Lung microvascular endothelial cell (primary cell): ENCODE results near the gene ITGAL. TPM values are rescaled to one million over a fixed set of nuclear protein-coding genes. Genes with fewer than 3 reads are reported as not detected.
"Not testable (repeated sequence)": the region's sequence is repeated elsewhere in the genome, so short reads cannot be mapped to it uniquely, and the experiment has no call there.

Experiments used
- DNase-seq, 2 donors: peaks; one replicate each; pipeline versions ENCODE4 v3.0.0 to v3.0.0-alpha.2; 2010; ENCODE audit warnings: low read depth in 2 of 2
- total RNA-seq: library from RNA; depleted of rRNA; stranded (reverse); fragments of >200 nt; gene quantifications from 2 replicates; pipeline ENCODE4 v1.2.1, GENCODE V29; 2014

The ITGAL gene
- total RNA-seq, 1 donor from 2014 or later: not detected

GRCh38 chr16:30526137-30526822, 53.7 kb downstream of the ITGAL start, which contains the start of gene ZNF768:
TSS of gene ZNF768 (minus strand) at chr16:30526566. CDS start at chr16:30526413, 153 bp downstream.
- DNase-seq: peak; percentile 16 to 30

GRCh38 chr16:30526823-30527634, 54.5 kb downstream of the ITGAL start:
- DNase-seq: peak; percentile 97 to 98

GRCh38 chr16:30527635-30528178, 55.2 kb downstream of the ITGAL start:
- no peak for DNase-seq

DNA sequence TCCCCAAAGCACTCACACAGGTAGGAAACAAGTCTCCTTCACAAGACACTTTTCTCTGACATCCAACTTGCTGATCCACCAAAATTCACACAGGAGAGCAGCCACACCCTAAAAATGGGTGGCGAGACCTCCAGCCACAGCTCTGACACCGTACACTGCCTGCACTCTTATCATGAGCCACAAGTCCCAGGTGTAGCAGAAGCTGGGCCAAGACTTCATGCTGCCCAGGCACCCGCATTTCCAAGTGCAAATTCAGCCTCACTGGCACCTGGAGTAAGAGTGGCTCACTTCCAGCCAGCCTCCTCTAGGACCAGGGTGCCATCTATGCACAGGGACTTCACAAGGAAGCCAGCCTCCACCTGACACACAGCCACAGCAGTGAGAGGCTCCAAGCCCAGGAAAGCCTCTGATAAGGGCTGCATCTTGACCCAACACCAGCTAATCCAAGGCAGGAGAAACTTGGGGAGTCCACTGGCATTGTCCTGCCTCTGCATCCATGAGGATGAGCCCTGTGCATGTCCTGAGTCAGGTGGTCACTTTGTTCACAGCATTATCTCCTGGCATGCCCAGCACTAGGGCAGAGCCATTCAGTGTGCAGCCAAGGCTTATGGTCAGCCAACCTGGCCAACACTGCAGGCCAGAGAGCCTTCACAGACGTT, 56.4 kb downstream of the ITGAL start:
- no peak for DNase-seq

DNA sequence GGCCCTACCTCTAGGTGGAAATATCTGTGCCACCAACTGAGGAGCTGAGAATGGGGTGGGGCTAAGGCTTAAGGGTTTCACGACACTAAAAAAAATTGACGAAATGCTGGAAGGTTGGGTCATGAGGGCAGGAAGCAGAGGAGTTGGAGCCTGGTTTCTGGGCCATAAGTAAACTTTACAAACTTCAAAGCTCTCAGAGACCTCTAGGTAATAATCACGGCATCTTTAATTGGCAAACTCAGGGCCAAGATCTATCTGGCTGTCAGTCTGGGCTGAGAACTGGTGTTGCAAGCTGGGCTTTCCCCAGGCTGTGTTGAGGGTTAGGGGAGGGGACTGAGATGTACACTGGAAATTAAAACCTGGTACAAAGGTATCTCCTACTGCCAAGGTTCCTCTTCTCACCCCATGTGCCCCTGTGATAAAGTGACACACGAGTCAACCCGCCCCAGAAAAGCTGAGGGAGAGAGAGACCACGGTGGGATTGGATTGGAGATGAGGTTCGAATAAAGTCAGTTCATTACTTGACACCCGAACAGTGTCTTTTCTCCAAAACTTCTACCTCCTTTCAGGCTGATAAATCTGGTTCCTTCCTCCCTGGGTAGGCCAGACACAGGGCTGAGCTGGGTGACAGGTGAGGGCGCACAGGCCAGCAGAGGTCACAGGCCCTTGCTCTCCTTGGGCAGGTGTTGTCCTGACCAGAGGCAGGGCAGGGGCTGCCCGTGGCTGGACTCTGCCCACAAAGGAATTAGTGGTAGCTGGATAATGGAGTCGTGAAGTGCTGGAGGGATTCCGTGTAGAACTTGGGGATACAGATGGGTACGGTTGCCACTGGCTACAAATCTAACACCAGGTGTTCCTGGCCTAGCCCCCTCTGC, 57.9 kb downstream of the ITGAL start:
- no peak for DNase-seq

DNA sequence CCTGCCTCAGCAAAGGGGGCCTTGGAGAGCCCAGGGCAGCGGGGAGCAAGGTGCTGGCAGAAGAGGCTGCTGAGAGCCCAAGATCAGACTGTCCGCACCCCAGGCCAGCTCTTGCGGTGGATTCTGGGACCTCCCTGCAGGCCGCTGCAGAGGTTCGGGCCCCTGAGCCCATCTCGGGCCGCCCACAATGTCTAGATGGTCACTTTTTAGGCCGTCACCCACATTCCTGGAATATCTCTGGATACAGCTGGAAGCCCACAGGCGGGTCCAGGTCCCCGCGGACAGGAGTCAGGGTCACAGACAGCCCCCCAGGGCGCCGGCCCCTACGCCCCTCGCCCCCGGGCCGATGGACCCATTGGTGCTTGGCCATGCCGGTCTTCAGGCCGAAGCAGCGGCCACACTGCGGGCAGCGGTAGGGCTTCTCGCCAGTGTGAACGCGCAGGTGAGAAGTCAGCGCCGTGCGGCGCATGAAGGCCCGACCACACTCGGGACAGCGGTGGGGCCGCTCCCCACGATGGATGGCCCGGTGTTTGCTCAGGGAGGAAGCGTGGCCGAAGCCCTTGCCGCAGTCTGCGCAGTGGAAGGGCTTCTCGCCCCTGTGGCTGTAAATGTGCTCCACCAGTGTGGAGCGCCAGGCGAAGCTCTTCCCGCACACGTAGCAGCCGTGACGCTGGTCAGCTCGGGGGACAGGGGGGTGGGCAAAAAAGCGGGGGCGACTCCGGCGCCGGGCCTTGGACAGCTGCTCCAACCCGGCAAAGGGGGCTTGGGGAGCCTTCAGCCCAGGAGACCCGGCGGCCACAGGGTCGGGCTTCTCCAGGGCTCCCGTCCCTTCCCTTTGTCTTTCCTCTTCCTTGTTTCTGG, 60.0 kb downstream of the ITGAL start:
- no peak for DNase-seq

DNA sequence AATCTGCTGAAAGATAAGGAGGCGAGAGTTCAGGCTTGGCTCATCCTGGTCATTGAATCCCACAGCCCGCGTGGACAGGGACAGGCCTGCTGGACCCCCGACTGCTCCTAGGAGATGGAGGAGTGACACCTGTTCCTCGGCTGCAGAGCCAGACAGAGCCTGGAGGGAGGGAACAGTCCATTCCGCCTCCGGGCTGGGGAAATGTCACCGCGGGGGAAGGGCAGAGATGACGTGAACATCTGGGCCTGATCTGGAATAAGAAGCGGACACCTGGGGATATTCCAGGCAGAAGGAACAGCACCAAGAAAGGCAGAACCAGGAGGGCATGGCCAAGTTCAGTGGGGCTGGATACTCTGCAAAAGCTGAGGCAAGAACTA, 60.6 kb downstream of the ITGAL start:
- DNase-seq: peak in 1 of 2 donors; percentile 10

GRCh38 chr16:30533748-30534367, 61.3 kb downstream of the ITGAL start:
- no peak for DNase-seq

- DNase-seq: peak; percentile 83 to 90
These were observed 62.0 kb downstream of the ITGAL start, which contains the start of gene ZNF747 for GRCh38 chr16:30534368-30535105. TSS of gene ZNF747 (minus strand) at chr16:30534858. CDS start at chr16:30534679, 179 bp downstream.

GRCh38 chr16:30535106-30535776, 62.7 kb downstream of the ITGAL start:
- DNase-seq: peak in 1 of 2 donors; percentile 41

- DNase-seq: peak; percentile 59 to 82
These were observed 63.2 kb downstream of the ITGAL start for GRCh38 chr16:30535777-30536190.

- DNase-seq: not testable (repeated sequence)
These were observed 64.0 kb downstream of the ITGAL start for GRCh38 chr16:30536391-30537024.

- DNase-seq: no peak
These were observed 66.7 kb downstream of the ITGAL start for GRCh38 chr16:30539000-30539964.

DNA sequence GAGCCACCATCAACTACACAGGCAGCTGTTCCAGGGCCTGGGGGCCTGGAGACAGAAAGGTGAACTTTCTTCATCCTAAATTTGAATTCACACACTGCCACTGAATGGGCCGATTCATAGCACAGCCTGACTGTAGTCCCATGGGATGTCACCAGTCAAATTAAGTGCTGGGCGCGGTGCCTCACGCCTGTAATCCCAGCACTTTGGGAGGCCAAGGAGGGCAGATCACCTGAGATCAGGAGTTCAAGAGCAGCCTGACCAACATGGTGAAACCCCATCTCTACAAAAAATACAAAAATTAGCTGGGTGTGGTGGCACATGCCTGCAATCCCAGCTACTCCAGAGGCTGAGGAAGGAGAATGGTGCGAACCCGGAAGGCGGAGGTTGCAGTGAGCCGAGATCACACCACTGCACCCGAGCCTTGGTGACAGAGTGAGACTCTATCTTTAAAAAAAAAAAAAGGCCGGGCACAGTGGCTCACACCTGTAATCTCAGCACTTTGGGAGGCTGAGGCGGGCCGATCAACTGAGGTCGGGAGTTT, 67.5 kb downstream of the ITGAL start:
- DNase-seq: not testable (repeated sequence)

DNA sequence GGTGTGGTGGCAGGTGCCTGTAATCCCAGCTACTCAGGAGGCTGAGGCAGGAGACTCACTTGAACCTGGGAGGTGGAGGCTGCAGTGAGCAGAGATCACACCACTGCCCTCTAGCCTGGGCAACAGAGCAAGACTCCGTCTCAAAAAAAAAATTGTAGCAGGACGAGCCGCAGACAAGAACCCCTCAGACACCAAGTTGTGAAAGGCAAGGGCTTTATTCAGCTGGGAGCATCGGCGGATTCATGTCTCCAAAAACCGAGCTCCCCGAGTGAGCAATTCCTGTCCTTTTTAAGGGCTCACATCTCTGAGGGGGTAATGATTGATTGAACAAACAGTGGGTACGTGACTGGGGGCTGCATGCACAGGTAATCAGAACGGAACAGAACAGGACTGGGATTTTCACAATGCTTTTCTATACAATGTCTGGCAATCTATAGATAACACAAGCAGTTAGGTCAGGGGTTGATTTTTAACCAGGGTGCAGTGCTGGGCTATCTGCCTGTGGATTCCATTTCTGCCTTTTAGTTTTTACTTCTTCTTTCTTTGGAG, 68.4 kb downstream of the ITGAL start:
- DNase-seq: not testable (repeated sequence)
